IgD-negative memory B cell (primary cell): ENCODE data around the gene NOB1. TPM values are rescaled to one million over a fixed set of nuclear protein-coding genes. Genes with fewer than 3 reads are reported as not detected.
A peak's percentile ranks its signal among the peaks of the same experiment; 100 is the strongest.

Experiments used
- H3K27ac Mint-ChIP-seq, 3 donors: one replicate each; pipeline ENCODE4 v1.8.0; 2020 to 2022; ENCODE audit warnings: mild to moderate bottlenecking in 3 of 3, mixed read lengths in 3 of 3, moderate library complexity in 1 of 3
- H3K27me3 Mint-ChIP-seq: one replicate; pipeline ENCODE4 v1.8.0; 2021; ENCODE audit warnings: mixed read lengths
- H3K36me3 Mint-ChIP-seq: one replicate; pipeline ENCODE4 v1.8.0; 2020; ENCODE audit warnings: mild to moderate bottlenecking, mixed read lengths
- H3K4me1 Mint-ChIP-seq, 3 donors: one replicate each; pipeline ENCODE4 v1.8.0; 2020 to 2022; ENCODE audit warnings: mixed read lengths in 3 of 3, mild to moderate bottlenecking in 1 of 3
- H3K4me3 Mint-ChIP-seq, 4 donors: one replicate each; pipeline ENCODE4 v1.8.0; 2020 to 2022; ENCODE audit warnings: mild to moderate bottlenecking in 4 of 4, mixed read lengths in 4 of 4, moderate library complexity in 3 of 4
- H3K9me3 Mint-ChIP-seq, 3 donors: one replicate each; pipeline ENCODE4 v1.8.0; 2020 to 2021; ENCODE audit warnings: mixed read lengths in 3 of 3, mild to moderate bottlenecking in 1 of 3
- polyA plus RNA-seq: library from polyadenylated mRNA; unstranded; fragments of 300-500 nt; fragmentation: Illumina TruSeq; gene quantifications from one replicate; pipeline ENCODE4 v1.2.3, GENCODE V29; 2021

The NOB1 gene
- polyA plus RNA-seq, 1 donor from 2014 or later, result 59.2 TPM

DNA sequence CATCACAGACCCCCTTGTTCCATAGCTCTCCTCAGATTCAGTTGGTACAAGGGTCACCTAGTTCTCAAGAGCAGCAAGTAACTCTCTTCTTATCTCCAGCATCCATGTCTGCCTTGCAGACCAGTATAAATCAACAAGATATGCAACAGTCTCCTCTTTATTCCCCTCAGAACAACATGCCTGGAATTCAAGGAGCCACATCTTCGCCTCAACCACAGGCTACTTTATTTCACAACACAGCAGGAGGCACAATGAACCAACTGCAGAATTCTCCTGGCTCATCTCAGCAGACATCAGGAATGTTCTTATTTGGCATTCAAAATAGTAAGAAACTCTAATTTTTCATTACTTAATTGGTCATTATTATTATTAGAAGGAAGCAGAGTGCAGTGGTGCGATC is 60.8 kb downstream of the NOB1 start:
- Mint-ChIP-seq H3K4me3 (no peak overlapping the region), H3K4me1 (peaks cover 15 to 20% (median 17%) of the 10 kb centered on the region in 3 donors), H3K36me3 (peaks cover 12% of the 10 kb centered on the region), H3K9me3 (no peaks in the 10 kb centered on the region), H3K27me3 (no peaks in the 10 kb centered on the region), H3K27ac (peak overlapping the region in 1 of 3 donors; percentile 21)

DNA sequence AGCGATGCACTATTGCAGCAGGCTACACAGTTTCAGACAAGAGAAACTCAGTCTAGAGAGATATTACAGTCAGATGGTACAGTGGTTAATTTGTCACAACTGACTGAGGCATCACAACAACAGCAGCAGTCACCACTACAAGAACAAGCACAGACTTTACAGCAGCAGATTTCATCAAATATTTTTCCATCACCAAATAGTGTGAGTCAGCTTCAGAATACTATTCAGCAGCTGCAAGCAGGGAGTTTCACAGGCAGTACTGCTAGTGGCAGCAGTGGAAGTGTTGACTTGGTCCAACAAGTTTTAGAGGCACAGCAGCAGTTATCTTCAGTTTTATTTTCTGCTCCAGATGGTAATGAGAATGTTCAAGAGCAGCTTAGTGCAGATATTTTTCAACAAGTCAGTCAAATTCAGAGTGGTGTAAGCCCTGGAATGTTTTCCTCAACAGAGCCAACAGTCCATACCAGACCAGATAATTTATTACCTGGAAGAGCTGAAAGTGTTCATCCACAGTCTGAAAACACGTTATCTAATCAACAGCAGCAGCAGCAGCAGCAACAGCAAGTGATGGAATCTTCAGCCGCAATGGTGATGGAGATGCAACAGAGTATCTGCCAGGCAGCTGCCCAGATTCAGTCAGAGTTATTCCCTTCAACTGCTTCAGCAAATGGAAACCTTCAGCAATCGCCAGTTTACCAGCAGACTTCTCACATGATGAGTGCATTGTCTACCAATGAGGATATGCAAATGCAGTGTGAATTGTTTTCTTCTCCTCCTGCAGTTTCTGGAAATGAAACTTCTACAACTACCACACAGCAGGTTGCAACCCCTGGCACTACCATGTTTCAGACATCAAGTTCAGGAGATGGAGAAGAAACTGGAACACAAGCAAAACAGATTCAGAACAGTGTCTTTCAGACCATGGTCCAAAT is 62.5 kb downstream of the NOB1 start:
- peaks cover 14% of the 10 kb centered on the region for H3K36me3 Mint-ChIP-seq
- H3K4me1 Mint-ChIP-seq, result peaks cover 17 to 20% (median 17%) of the 10 kb centered on the region in 3 donors
- peak overlapping the region in 1 of 4 donors; percentile 52 for H3K4me3 Mint-ChIP-seq
- no peaks in the 10 kb centered on the region for H3K27me3 Mint-ChIP-seq
- H3K9me3 Mint-ChIP-seq, result no peaks in the 10 kb centered on the region
- peak overlapping the region in 2 of 3 donors; percentile 29 to 59 for H3K27ac Mint-ChIP-seq

Other genes starting within 250 kb of the NOB1 start
- gene NFAT5, start 189.0 kb downstream of the NOB1 start, polyA plus RNA-seq, result 9.5 TPM
- gene NQO1, start 28.4 kb downstream of the NOB1 start, polyA plus RNA-seq, result 5.4 TPM
- gene WWP2, start 7.4 kb upstream of the NOB1 start, polyA plus RNA-seq, result 61.5 TPM
- gene CLEC18A, start 196.4 kb upstream of the NOB1 start, polyA plus RNA-seq, result not detected